ENCODE measurements around the gene ROR2. TPM values are rescaled to one million over a fixed set of nuclear protein-coding genes. Genes with fewer than 3 reads are reported as not detected.

The ROR2 gene
- total RNA-seq, 1 donor, result 3.0 TPM

GRCh38 chr9:91891915-91892314 lies 58.1 kb downstream of the ROR2 start:
- H3K4me3 ChIP-seq (ENCODE audit: low read depth, low read length), result no peak overlapping the region
- no peak for TF ChIP-seq CTCF (IDR thresholded peaks at IDR 0.05; ENCODE audit: insufficient read depth, low read depth, low read length)
- no peak for DNase-seq (ENCODE audit: low read depth)

GRCh38 chr9:91890662-91891061 lies 59.4 kb downstream of the ROR2 start:
- DNase-seq (ENCODE audit: low read depth), result no peak
- H3K4me3 ChIP-seq (ENCODE audit: low read depth, low read length), result no peak overlapping the region
- no peak for TF ChIP-seq CTCF (IDR thresholded peaks at IDR 0.05; ENCODE audit: insufficient read depth, low read depth, low read length)

- TF ChIP-seq CTCF (IDR thresholded peaks at IDR 0.05; ENCODE audit: insufficient read depth, low read depth, low read length), result no peak
- H3K4me3 ChIP-seq (ENCODE audit: low read depth, low read length), result no peak overlapping the region
- no peak for DNase-seq (ENCODE audit: low read depth)
Measured at GRCh38 chr9:91889161-91889911, 60.7 kb downstream of the ROR2 start.

- TF ChIP-seq CTCF (IDR thresholded peaks at IDR 0.05; ENCODE audit: insufficient read depth, low read depth, low read length), result no peak
- H3K4me3 ChIP-seq (ENCODE audit: low read depth, low read length), result no peak overlapping the region
- DNase-seq (ENCODE audit: low read depth), result no peak
Measured at GRCh38 chr9:91886414-91887076, 63.5 kb downstream of the ROR2 start.

- TF ChIP-seq CTCF (IDR thresholded peaks at IDR 0.05; ENCODE audit: insufficient read depth, low read depth, low read length), result no peak
- no peak overlapping the region for H3K4me3 ChIP-seq (ENCODE audit: low read depth, low read length)
Measured at GRCh38 chr9:91885746-91886413, 64.1 kb downstream of the ROR2 start.

GRCh38 chr9:91884696-91885687 lies 65.0 kb downstream of the ROR2 start:
- H3K4me3 ChIP-seq (ENCODE audit: low read depth, low read length), result no peak overlapping the region
- DNase-seq (ENCODE audit: low read depth), result peak; percentile 93
- TF ChIP-seq CTCF (IDR thresholded peaks at IDR 0.05; ENCODE audit: insufficient read depth, low read depth, low read length), result no peak

More at GRCh38 chr9:91885746-91886413, 64.1 kb downstream of the ROR2 start:
- no peak for DNase-seq (ENCODE audit: low read depth)

Measured in fibroblast of villous mesenchyme (primary cell).